BE2C (cell line): Measurements from ENCODE around the gene ITPKA.

ENCODE experiments used
- DNase-seq: peaks from one replicate; pipeline ENCODE4 v3.0.0-alpha.2; 2020
- H3K27me3 ChIP-seq: fragments of 250-450 bp; sonication (Bioruptor Pico); 2 replicates; pipeline ENCODE4 v1.5.1; 2020; ENCODE audit warnings: mild to moderate bottlenecking
- H3K36me3 ChIP-seq: fragments of 250-450 bp; sonication (Bioruptor Pico); 2 replicates; pipeline ENCODE4 v1.5.1; 2020; ENCODE audit warnings: mild to moderate bottlenecking
- H3K4me1 ChIP-seq: fragments of 250-450 bp; sonication (Bioruptor Pico); 2 replicates; pipeline ENCODE4 v1.5.1; 2020
- H3K4me3 ChIP-seq: 2 replicates; pipeline ENCODE4 v1.5.1; 2011; ENCODE audit warnings: low read depth, low read length
- H3K9me3 ChIP-seq: fragments of 250-450 bp; sonication (Bioruptor Pico); 2 replicates; pipeline ENCODE4 v1.5.1; 2020
- TF ChIP-seq, protein P1 (sequence below): IDR thresholded peaks from 2 replicates; pipeline ENCODE4 v1.5.1; 2012; ENCODE audit warnings: mild to moderate bottlenecking, low read depth, low read length

Gene ITPKA

GRCh38 chr15:41498657-41499056 lies 5.0 kb downstream of the ITPKA start:
- TF ChIP-seq, protein P1, sequence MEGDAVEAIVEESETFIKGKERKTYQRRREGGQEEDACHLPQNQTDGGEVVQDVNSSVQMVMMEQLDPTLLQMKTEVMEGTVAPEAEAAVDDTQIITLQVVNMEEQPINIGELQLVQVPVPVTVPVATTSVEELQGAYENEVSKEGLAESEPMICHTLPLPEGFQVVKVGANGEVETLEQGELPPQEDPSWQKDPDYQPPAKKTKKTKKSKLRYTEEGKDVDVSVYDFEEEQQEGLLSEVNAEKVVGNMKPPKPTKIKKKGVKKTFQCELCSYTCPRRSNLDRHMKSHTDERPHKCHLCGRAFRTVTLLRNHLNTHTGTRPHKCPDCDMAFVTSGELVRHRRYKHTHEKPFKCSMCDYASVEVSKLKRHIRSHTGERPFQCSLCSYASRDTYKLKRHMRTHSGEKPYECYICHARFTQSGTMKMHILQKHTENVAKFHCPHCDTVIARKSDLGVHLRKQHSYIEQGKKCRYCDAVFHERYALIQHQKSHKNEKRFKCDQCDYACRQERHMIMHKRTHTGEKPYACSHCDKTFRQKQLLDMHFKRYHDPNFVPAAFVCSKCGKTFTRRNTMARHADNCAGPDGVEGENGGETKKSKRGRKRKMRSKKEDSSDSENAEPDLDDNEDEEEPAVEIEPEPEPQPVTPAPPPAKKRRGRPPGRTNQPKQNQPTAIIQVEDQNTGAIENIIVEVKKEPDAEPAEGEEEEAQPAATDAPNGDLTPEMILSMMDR = no peak
- DNase-seq = no peak
- H3K36me3 ChIP-seq = no peaks in the 10 kb centered on the region; the same call in 1 of the 2 replicates
- peaks cover 3% of the 10 kb centered on the region; the same call in 1 of the 2 replicates for H3K4me1 ChIP-seq
- no peak overlapping the region for H3K4me3 ChIP-seq
- H3K9me3 ChIP-seq = no peaks in the 10 kb centered on the region
- peaks cover 19% of the 10 kb centered on the region for H3K27me3 ChIP-seq

GRCh38 chr15:41499109-41499851 lies 5.6 kb downstream of the ITPKA start:
- no peaks in the 10 kb centered on the region; the same call in 1 of the 2 replicates for H3K36me3 ChIP-seq
- H3K4me1 ChIP-seq = peaks cover 3% of the 10 kb centered on the region; the same call in 1 of the 2 replicates
- H3K4me3 ChIP-seq = no peak overlapping the region
- TF ChIP-seq, protein P1 = no peak
- no peak for DNase-seq
- peaks cover 14% of the 10 kb centered on the region; the same call in 1 of the 2 replicates for H3K27me3 ChIP-seq
- H3K9me3 ChIP-seq = no peaks in the 10 kb centered on the region

- no peaks in the 10 kb centered on the region for H3K9me3 ChIP-seq
- 0 out of 2 replicates have a peak, but pooled peaks cover 3% of the 10 kb centered on the region for H3K4me1 ChIP-seq
- TF ChIP-seq, protein P1 = no peak
- peak overlapping the region; percentile 52 for H3K4me3 ChIP-seq
- H3K36me3 ChIP-seq = no peaks in the 10 kb centered on the region; the same call in 1 of the 2 replicates
- DNase-seq = peak; percentile 73
- H3K27me3 ChIP-seq = peaks cover 14% of the 10 kb centered on the region; the same call in 1 of the 2 replicates
These were observed 7.7 kb downstream of the ITPKA start for GRCh38 chr15:41501191-41501917.

DNA sequence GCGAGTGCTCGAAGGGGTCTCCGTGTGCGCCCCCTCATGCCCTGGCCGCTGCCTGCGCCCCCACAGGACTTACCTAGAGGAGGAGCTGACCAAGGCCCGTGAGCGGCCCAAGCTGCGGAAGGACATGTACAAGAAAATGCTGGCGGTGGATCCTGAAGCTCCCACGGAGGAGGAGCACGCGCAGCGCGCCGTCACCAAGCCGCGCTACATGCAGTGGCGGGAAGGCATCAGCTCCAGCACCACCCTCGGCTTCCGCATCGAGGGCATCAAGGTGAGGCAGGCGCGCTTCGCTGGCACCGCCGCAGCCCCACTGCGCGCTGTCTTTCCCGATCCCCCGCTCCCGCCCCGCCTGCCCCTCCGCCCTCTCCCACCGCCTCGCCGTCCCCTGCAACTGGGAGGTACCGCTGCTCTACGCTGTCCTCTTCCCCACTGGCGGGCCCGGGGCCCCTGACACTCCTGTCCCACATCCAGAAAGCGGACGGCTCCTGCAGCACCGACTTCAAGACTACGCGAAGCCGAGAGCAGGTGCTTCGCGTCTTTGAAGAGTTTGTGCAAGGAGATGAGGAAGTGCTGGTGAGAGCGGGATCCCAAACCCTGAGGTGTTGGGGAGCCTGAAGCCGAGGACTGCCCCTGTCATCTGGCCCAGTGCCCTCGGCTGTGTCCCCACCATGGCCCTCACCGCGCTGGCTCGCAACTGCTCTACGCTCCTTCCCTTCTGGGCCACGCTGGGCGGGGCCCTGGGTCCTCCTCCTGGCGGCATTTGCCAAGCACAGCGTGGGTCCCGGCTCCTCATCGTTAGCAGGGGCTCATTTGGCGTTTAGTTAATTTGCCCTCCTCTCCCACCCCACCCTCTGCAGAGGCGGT lies 8.5 kb downstream of the ITPKA start:
- Histone ChIP-seq H3K27me3 (peaks cover 14% of the 10 kb centered on the region; the same call in 1 of the 2 replicates), H3K36me3 (no peaks in the 10 kb centered on the region; the same call in 1 of the 2 replicates), H3K4me3 (peak overlapping the region; percentile 52), H3K4me1 (0 out of 2 replicates have a peak, but pooled peaks cover 3% of the 10 kb centered on the region), H3K9me3 (no peaks in the 10 kb centered on the region)
- no peak for DNase-seq
- TF ChIP-seq, protein P1 = no peak

DNA sequence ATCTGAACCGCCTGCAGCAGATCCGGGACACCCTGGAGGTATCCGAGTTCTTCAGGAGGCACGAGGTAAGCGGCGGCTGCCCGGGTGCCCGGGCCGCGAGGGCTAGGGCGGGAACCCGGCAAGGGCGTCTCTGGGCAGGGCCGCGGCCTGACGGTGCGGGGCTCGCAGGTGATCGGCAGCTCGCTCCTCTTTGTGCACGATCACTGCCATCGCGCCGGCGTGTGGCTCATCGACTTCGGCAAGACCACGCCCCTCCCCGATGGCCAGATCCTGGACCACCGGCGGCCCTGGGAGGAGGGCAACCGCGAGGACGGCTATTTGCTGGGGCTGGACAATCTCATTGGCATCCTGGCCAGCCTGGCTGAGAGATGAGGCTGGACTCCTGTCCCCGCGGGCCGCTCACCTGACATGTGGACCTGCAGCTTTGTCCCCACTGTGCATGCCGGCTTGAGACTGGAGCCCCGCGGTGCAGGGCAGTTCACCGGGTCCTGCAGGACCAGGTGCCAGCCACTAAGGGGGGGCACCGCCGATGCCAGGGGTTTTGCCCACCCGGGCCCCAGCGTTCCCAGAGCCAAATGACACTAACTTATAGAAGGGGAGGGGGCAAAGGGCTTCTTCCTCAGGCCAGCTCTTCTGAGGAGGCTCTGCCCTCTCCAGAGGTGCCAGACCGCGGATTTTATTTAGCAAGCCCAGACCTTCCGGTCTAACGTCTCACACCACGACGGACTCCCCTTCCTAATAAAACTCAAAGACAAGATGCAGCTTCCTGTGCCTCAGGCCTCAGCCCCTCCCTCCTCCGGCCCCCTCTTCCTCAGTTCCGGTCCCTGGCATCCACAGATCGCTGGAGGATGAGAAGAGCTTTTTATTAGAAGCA lies 9.4 kb downstream of the ITPKA start:
- H3K27me3 ChIP-seq = peaks cover 14% of the 10 kb centered on the region; the same call in 1 of the 2 replicates
- H3K9me3 ChIP-seq = no peaks in the 10 kb centered on the region
- H3K4me1 ChIP-seq = 0 out of 2 replicates have a peak, but pooled peaks cover 3% of the 10 kb centered on the region
- no peaks in the 10 kb centered on the region; the same call in 1 of the 2 replicates for H3K36me3 ChIP-seq
- H3K4me3 ChIP-seq = no peak overlapping the region
- TF ChIP-seq, protein P1 = no peak
- DNase-seq = no peak
